Adrenal gland (tissue), 5 donors: ENCODE measurements around the gene UBL3.

ENCODE experiments used
- POLR2A ChIP-seq, 2 donors: fragments of 450-650 bp; IDR thresholded peaks; one replicate each; pipeline ENCODE4 v1.6.1; 2017; ENCODE audit warnings: antibody characterized with exemption in 2 of 2, mild to moderate bottlenecking in 2 of 2, moderate library complexity in 1 of 2
- TF ChIP-seq, protein P1 (sequence below), 6 experiments: fragments of 450-650 bp in 4 of 6; fragments of 200-600 bp in 2 of 6; sonication (generic) in 1 of 6; IDR thresholded peaks; 1 replicate in 5 of 6; 2 replicates in 1 of 6; pipeline versions ENCODE4 v1.5.1 to v1.8.0; 2016 to 2021; ENCODE audit warnings: antibody characterized with exemption in 6 of 6, mild to moderate bottlenecking in 2 of 6, moderate library complexity in 1 of 6
- donor health status: DM: no; HTN: no; CAD: no.

DNA sequence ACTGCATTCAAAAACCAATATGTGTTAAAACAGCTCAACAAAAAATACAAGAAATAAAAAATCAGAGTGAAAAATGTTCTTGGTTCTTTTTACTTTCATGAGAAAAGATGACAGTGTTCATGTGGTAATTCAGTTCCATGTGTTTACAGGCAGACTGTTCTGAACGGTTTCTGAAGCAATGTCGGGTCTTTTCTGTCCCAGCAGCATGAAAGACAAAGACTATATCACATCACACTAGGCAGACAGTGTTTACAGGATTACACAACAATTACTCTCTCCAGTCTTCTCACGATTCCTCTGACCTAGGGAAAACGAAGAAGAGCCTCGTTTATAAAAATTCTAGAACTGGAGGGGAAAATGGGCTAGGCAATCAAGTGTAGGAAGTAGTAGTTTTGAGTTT lies 83.4 kb downstream of the UBL3 start:
- TF ChIP-seq, protein P1, sequence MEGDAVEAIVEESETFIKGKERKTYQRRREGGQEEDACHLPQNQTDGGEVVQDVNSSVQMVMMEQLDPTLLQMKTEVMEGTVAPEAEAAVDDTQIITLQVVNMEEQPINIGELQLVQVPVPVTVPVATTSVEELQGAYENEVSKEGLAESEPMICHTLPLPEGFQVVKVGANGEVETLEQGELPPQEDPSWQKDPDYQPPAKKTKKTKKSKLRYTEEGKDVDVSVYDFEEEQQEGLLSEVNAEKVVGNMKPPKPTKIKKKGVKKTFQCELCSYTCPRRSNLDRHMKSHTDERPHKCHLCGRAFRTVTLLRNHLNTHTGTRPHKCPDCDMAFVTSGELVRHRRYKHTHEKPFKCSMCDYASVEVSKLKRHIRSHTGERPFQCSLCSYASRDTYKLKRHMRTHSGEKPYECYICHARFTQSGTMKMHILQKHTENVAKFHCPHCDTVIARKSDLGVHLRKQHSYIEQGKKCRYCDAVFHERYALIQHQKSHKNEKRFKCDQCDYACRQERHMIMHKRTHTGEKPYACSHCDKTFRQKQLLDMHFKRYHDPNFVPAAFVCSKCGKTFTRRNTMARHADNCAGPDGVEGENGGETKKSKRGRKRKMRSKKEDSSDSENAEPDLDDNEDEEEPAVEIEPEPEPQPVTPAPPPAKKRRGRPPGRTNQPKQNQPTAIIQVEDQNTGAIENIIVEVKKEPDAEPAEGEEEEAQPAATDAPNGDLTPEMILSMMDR (IDR thresholded peaks at IDR 0.05) = no peak
- no peak for TF ChIP-seq POLR2A (IDR thresholded peaks at IDR 0.05)
